GM12892 (cell line): ENCODE measurements around the gene IRAK2.

Experiments used
- POLR2A ChIP-seq: IDR thresholded peaks from 2 replicates; pipeline ENCODE4 v1.6.1; 2011; ENCODE audit warnings: low read depth, low read length, control low read depth
- POLR2AphosphoS5 ChIP-seq: IDR thresholded peaks from 2 replicates; pipeline ENCODE4 v1.6.1; 2011; ENCODE audit warnings: low read depth, low read length, control low read depth
- TAF1 ChIP-seq: IDR thresholded peaks from 2 replicates; pipeline ENCODE4 v1.6.1; 2011; ENCODE audit warnings: low read depth, mild to moderate bottlenecking, control low read depth, low read length, borderline replicate concordance

- TF ChIP-seq TAF1: no peak
- no peak for TF ChIP-seq POLR2AphosphoS5
- no peak for TF ChIP-seq POLR2A
Measured at GRCh38 chr3:10245081-10245712, 80.5 kb downstream of the IRAK2 start.
